HG02970 (cell line): ENCODE results near the gene TMEM95.
"Not testable (repeated sequence)": the region's sequence is repeated elsewhere in the genome, so short reads cannot be mapped to it uniquely, and the experiment has no call there.

Experiments
- ATAC-seq: cut with Tn5 transposase; IDR thresholded peaks from one replicate; pipeline ENCODE4 v1.9.1; 2021; ENCODE audit warnings: mild to moderate bottlenecking, moderate library complexity, moderate number of reproducible peaks; ENCODE audit not compliant: unreplicated experiment, low FRiP score

TMEM95 gene

GRCh38 chr17:7341842-7342241, 13.1 kb upstream of the TMEM95 start:
- ATAC-seq, result no peak

GRCh38 chr17:7343250-7343649, 11.7 kb upstream of the TMEM95 start:
- ATAC-seq, result no peak

GRCh38 chr17:7346761-7347614, 8.0 kb upstream of the TMEM95 start:
- ATAC-seq, result no peak

GRCh38 chr17:7347630-7348477, 7.1 kb upstream of the TMEM95 start:
- ATAC-seq, result no peak

GRCh38 chr17:7348478-7349242, 6.3 kb upstream of the TMEM95 start:
- ATAC-seq, result no peak

- peak; percentile 56 for ATAC-seq
Observed at GRCh38 chr17:7351665-7352502, 3.1 kb upstream of the TMEM95 start, which contains the start of gene KCTD11. Gene KCTD11 (plus strand): TSS chr17:7352162.

- ATAC-seq, result no peak
Observed at GRCh38 chr17:7352503-7352889, 2.5 kb upstream of the TMEM95 start.

- no peak for ATAC-seq
Observed at GRCh38 chr17:7352910-7353635, 1.9 kb upstream of the TMEM95 start.

GRCh38 chr17:7354262-7354843, 603 bp upstream of the TMEM95 start:
- no peak for ATAC-seq

- ATAC-seq, result no peak
Observed at GRCh38 chr17:7355573-7355972, 617 bp downstream of the TMEM95 start.

- ATAC-seq, result no peak
Observed at GRCh38 chr17:7356072-7356549, 1.2 kb downstream of the TMEM95 start.

- ATAC-seq, result no peak
Observed at GRCh38 chr17:7356756-7357155, 1.8 kb downstream of the TMEM95 start.

- ATAC-seq, result no peak
Observed at GRCh38 chr17:7357381-7357780, 2.4 kb downstream of the TMEM95 start.

GRCh38 chr17:7361906-7362305, 7.0 kb downstream of the TMEM95 start:
- no peak for ATAC-seq

GRCh38 chr17:7363311-7363710, 8.4 kb downstream of the TMEM95 start:
- no peak for ATAC-seq

GRCh38 chr17:7365963-7366362, 11.0 kb downstream of the TMEM95 start:
- ATAC-seq, result not testable (repeated sequence)

- no peak for ATAC-seq
Observed at GRCh38 chr17:7367083-7367482, 12.1 kb downstream of the TMEM95 start.

- no peak for ATAC-seq
Observed at GRCh38 chr17:7367918-7368598, 13.1 kb downstream of the TMEM95 start.
